Nephron progenitor cell (in vitro differentiated cells): ENCODE measurements around the gene CD81.

Experiments used
- DNase-seq: peaks from one replicate; pipeline ENCODE4 v3.0.0; 2021
- H3K27ac Mint-ChIP-seq: 2 replicates; pipeline ENCODE4 v1.8.0; 2021; ENCODE audit warnings: mild to moderate bottlenecking, moderate library complexity, mixed read lengths
- H3K27me3 Mint-ChIP-seq: 2 replicates; pipeline ENCODE4 v1.8.0; 2021; ENCODE audit warnings: mild to moderate bottlenecking, low read depth, mixed read lengths; ENCODE audit not compliant: poor library complexity
- H3K36me3 Mint-ChIP-seq: 2 replicates; pipeline ENCODE4 v1.8.0; 2021; ENCODE audit warnings: low read depth, mixed read lengths
- H3K4me1 Mint-ChIP-seq: 2 replicates; pipeline ENCODE4 v1.8.0; 2021; ENCODE audit warnings: mixed read lengths
- H3K4me3 Mint-ChIP-seq: 2 replicates; pipeline ENCODE4 v1.8.0; 2021; ENCODE audit warnings: mild to moderate bottlenecking, moderate library complexity, mixed read lengths
- H3K9me3 Mint-ChIP-seq: 2 replicates; pipeline ENCODE4 v1.8.0; 2021; ENCODE audit warnings: mild to moderate bottlenecking, moderate library complexity, mixed read lengths
- TF ChIP-seq, protein P1 (sequence below): fragments of 200-600 bp; sonication (generic); IDR thresholded peaks from 2 replicates; pipeline ENCODE4 v1.5.0; 2021; ENCODE audit warnings: antibody characterized with exemption

Gene CD81

DNA sequence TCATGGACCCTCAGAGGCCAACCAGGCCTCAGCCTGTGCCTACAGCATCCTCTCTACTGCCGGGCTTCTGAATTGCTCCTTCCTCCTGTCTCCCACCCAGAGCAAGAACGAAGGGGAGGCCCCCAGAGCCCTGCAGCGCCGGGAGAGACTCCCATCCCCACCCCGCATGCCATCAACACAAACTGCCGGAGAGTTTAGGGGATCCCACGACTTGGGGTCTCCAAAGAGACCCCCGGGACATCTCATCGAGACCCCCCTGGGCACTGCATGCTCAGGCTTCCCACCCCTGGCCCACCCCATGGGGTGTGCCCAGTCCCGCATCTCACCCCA lies 8.3 kb upstream of the CD81 start:
- TF ChIP-seq, protein P1, sequence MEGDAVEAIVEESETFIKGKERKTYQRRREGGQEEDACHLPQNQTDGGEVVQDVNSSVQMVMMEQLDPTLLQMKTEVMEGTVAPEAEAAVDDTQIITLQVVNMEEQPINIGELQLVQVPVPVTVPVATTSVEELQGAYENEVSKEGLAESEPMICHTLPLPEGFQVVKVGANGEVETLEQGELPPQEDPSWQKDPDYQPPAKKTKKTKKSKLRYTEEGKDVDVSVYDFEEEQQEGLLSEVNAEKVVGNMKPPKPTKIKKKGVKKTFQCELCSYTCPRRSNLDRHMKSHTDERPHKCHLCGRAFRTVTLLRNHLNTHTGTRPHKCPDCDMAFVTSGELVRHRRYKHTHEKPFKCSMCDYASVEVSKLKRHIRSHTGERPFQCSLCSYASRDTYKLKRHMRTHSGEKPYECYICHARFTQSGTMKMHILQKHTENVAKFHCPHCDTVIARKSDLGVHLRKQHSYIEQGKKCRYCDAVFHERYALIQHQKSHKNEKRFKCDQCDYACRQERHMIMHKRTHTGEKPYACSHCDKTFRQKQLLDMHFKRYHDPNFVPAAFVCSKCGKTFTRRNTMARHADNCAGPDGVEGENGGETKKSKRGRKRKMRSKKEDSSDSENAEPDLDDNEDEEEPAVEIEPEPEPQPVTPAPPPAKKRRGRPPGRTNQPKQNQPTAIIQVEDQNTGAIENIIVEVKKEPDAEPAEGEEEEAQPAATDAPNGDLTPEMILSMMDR = no peak
- Mint-ChIP-seq H3K4me3 (no peak overlapping the region), H3K9me3 (no peaks in the 10 kb centered on the region), H3K27ac (no peak overlapping the region), H3K27me3 (peaks cover 11% of the 10 kb centered on the region), H3K4me1 (no peaks in the 10 kb centered on the region), H3K36me3 (no peaks in the 10 kb centered on the region)
- no peak for DNase-seq

DNA sequence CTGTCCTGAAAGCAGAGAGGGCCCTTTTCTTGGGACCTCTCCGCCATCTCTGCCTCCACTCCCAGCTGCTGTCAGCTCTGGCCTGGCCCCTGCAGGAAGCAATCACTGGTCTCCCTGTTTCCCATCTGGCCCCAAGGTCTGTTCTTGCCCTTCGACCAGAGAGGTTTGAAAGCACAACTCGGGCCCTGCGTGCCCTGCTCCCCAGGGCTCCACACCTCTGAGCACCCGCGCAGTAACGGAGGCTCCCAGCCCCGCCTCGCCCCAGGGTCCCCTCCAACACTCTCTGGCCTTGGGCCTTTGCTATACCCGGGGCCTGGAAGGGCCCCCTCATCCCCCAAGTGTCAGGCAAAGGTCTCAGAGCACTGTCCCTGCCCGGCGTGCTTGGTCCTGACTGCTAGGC lies 7.8 kb upstream of the CD81 start:
- H3K27ac Mint-ChIP-seq = peak overlapping the region; percentile 64
- H3K4me1 Mint-ChIP-seq = no peaks in the 10 kb centered on the region

DNA sequence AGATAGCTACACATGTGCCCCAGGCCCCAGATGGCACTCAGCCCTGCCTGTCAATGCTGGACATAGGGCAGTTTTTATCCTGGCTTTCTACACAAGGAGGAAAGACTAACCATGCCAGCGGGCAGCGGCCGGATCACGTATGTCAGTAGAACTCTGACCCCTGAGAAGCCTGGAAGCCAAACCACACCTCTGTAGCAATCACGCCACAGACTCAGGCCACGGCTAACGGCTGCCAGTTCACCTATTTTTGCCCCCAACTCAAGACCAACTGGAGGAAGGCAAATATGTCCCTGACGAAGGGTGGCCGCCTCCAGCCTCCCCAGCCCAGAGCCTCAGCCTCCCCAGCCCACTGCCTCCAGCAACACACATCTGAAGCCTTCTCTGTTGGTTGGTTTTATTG lies 7.2 kb upstream of the CD81 start:
- no peak for DNase-seq
- H3K4me1 Mint-ChIP-seq = no peaks in the 10 kb centered on the region
- H3K27ac Mint-ChIP-seq = peak overlapping the region; percentile 64
- H3K4me3 Mint-ChIP-seq = no peak overlapping the region
- no peaks in the 10 kb centered on the region for H3K36me3 Mint-ChIP-seq
- no peaks in the 10 kb centered on the region for H3K9me3 Mint-ChIP-seq
- H3K27me3 Mint-ChIP-seq = peaks cover 11% of the 10 kb centered on the region
- TF ChIP-seq, protein P1 = no peak

More for the DNA sequence above, 7.8 kb upstream of the CD81 start:
- no peaks in the 10 kb centered on the region for H3K9me3 Mint-ChIP-seq
- no peak overlapping the region for H3K4me3 Mint-ChIP-seq
- peaks cover 11% of the 10 kb centered on the region for H3K27me3 Mint-ChIP-seq
- no peaks in the 10 kb centered on the region for H3K36me3 Mint-ChIP-seq
- no peak for DNase-seq
- TF ChIP-seq, protein P1 = no peak

DNA sequence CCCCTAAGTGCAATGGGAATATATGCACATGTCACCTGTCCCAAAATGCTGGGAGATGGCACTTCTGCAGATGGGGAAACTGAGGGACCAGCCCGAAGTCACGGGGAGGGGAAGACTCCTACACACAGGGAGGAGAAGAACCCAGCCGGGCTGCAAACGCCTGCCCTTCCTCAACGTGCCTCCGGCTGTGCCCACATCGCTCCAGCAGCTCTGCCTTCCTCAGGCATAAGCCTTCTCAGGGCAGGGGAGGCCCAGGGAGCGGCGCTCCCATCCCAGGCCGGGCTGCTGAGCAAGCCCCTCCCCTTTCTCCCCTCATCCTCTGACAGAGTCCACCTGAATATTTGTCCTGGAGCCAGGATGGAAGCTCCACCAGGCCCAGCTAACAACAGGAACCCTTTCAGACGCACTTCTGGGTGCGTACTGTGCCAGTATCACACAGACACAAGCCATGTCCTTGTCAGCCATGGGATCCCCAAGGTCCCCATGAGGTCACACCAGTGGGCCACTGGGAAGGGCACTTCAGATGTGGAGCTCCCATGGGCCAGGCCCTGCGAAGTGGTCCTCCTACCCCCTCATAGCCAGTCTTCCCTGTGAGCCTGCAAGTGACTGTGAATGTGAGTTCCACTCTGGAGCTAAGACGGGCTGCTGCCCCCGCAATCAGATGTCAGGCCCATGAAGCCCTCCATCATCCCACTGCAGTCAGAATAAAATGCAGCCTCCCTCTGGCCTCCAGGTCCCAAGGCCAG lies 2.5 kb upstream of the CD81 start:
- TF ChIP-seq, protein P1 = no peak
- peaks cover 24% of the 10 kb centered on the region for H3K27me3 Mint-ChIP-seq
- H3K27ac Mint-ChIP-seq = no peak overlapping the region
- DNase-seq = no peak
- H3K36me3 Mint-ChIP-seq = no peaks in the 10 kb centered on the region
- H3K9me3 Mint-ChIP-seq = no peaks in the 10 kb centered on the region
- no peak overlapping the region for H3K4me3 Mint-ChIP-seq
- H3K4me1 Mint-ChIP-seq = peaks cover 13% of the 10 kb centered on the region

DNA sequence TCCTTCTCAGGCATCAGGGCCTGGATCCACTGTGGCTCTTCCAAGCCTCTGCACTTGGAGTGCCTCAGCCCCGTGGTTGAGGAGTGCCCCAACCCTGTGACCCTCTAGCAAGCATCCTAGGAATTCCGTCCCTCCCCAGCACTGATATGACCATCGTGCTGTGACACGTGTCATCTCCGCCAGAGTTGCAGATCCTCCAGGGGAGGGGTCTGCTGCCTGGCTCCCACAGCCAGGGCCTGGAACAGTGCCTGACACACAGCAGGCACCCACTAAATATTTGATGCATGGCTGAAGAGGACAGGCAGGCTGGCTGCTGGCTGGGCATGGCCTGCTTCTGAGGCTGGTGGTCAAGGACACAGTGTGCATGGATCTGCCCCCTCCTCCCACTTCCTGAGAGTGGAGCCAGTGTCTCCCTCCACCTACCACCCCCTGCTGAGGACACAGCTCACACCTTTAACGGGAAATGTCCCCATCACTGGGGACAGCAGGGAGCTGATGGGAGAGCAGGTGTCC lies 1.7 kb upstream of the CD81 start:
- H3K36me3 Mint-ChIP-seq = no peaks in the 10 kb centered on the region
- no peaks in the 10 kb centered on the region for H3K9me3 Mint-ChIP-seq
- H3K27me3 Mint-ChIP-seq = peaks cover 23% of the 10 kb centered on the region
- TF ChIP-seq, protein P1 = no peak
- DNase-seq = no peak
- peak overlapping the region; percentile 45 for H3K4me3 Mint-ChIP-seq
- no peak overlapping the region for H3K27ac Mint-ChIP-seq
- H3K4me1 Mint-ChIP-seq = peaks cover 20% of the 10 kb centered on the region
